Diencephalon (tissue), 1 donor: ENCODE data around the gene KRTAP6-1. TPM values are rescaled to one million over a fixed set of nuclear protein-coding genes. Genes with fewer than 3 reads are reported as not detected.

ENCODE experiments used
- small RNA-seq: library from RNA; depleted of rRNA; stranded (forward); fragments of <200 nt; gene quantifications from one replicate; pipeline ENCODE3, GENCODE V24; 2014
- total RNA-seq: library from RNA; depleted of rRNA; stranded (reverse); fragments of >200 nt; gene quantifications from one replicate; pipeline ENCODE4 v1.2.3, GENCODE V29; 2014

The KRTAP6-1 gene, protein sequence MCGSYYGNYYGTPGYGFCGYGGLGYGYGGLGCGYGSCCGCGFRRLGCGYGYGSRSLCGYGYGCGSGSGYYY
- total RNA-seq, result not detected

DNA sequence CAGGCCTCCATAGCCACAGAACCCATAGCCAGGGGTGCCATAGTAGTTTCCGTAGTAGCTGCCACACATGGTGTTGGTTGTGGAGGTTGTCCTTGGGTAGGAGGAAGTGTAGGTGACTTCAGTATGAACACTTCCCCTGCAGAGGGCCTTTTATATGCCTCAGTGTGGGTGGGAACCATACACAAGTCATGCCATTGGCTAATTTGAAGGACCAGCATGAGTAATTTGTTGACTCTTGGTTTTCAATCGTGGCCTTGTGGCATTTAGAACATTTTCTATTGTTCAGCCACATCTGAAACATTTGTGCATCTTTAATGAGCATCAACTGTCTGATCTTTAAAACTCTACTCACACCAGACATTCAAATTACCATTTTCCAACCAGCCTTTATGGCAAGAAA lies at the start of gene KRTAP6-1:
TSS of gene KRTAP6-1 (minus strand) at position 95 of the 400 bp plus-strand sequence. CDS start at position 69, 26 bp downstream.

DNA sequence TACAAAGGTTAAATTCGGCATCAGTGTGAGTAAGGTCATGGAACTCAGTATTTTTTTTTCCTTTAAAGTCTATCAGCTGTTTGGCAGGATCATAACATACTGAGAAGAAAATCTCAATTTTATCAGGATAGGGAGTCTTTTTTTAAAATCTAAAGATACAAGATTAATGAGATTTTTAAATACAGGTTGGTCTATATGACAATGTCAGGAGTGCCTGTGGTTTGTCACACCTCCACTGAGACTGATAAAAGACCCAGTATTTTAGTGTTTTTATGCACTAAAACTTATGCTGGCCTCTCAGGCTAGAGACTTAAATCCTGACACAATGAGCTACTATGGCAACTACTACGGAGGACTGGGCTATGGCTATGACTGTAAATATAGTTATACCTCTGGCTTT lies 28.8 kb upstream of the KRTAP6-1 start, which contains the start of gene KRTAP20-3:
TSS of gene KRTAP20-3 (plus strand) at position 301 of the 400 bp plus-strand sequence.

GRCh38 chr21:30634906-30635305 lies 21.2 kb upstream of the KRTAP6-1 start, which contains the start of gene KRTAP20-2:
KRTAP20-2 (plus strand) TSS chr21:30635206; CDS start chr21:30635264, 58 bp downstream.

DNA sequence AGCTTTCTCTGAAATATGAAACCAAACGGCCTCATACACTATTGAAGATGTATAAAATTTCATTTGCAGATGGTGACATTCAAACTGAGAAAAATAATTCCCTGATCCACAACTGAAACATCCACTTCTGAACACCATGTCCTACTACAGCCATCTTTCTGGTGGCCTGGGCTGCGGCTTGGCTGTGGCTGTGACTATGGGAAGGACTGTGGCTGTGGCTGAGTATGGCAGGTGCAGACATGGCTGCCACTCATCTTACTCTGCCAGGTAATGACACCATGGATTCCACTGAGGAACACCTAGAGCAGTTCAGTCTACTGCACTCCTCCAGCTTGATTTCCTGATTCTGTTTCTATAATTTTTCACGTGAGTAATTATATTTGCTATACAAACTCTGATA lies 6.8 kb upstream of the KRTAP6-1 start, which contains the start of gene KRTAP20-4:
TSS of gene KRTAP20-4 (plus strand) at position 106 of the 400 bp plus-strand sequence.

DNA sequence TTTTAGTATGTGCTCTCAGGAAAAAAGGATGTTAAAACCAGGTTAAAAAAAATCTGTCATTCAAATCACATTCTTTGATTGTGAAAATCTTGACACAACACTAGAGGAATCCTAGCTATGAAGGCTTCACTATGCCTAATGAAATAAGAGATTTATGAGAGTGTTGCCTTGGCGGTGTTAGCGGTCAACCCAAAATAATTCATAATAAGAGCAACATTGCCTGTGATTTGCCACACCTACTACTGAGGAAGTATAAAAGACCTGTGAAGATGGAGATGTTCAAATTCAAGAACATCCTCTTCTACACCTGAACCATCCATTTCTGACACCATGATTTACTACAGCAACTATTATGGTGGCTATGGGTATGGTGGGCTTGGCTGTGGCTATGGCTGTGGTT lies 2.4 kb upstream of the KRTAP6-1 start, which contains the start of gene KRTAP20-1:
TSS of gene KRTAP20-1 (plus strand) at position 301 of the 400 bp plus-strand sequence. CDS start at position 331, 30 bp downstream.

DNA sequence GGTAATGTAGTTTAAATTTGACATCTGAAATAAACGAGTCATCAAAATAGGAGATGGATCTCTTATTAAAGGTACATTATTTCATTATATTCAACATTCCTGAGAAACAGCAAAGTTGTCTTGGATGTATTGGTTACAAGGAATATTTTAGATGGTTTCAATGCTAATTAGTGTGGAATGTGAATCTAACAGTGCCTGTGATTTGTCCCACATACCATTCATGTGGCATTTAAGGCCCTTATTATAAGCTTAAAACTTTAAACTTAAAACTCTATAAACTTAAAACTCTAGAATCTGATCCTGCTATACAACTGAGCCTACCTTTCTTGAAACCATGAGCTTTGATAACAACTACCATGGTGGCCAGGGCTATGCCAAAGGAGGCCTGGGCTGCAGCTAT lies 12.9 kb downstream of the KRTAP6-1 start, which contains the start of gene KRTAP22-1:
TSS of gene KRTAP22-1 (plus strand) at position 301 of the 400 bp plus-strand sequence.

DNA sequence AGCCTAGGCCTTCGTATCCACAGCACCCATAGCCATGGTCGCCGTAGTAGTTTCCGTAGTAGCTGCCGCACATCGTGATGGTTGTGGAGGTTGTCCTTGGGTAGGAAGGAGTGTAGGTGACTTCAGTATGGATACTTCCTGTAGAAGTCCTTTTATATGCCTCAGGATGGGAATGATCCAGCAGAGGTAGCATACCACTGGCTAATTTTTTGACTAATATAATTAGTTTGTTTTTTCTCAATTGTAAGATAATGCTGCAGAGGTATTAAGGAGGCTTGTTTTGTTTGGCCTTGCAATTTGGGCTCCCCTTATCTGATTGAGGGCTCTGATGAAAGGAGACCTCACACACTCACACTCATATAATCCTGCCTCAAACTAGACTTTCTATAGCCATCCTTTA lies 14.9 kb downstream of the KRTAP6-1 start, which contains the start of gene KRTAP6-2:
TSS of gene KRTAP6-2 (minus strand) at position 101 of the 400 bp plus-strand sequence. CDS start at position 73, 28 bp downstream.

GRCh38 chr21:30592140-30592539 lies 21.6 kb downstream of the KRTAP6-1 start, which contains the start of gene KRTAP6-3:
KRTAP6-3 (plus strand) TSS chr21:30592440; CDS start chr21:30592446, 6 bp downstream.

GRCh38 chr21:30590297-30590696 lies 23.4 kb downstream of the KRTAP6-1 start, which contains the start of gene KRTAP22-2:
KRTAP22-2 (minus strand) TSS chr21:30590397.

Small RNAs within 50 kb of the gene (small RNA-seq; reads per million reads assigned to genes)
- not detected for gene KRTAP20-1
- not detected for gene KRTAP20-3
- gene KRTAP20-4, result not detected
- not detected for gene KRTAP22-1
- gene KRTAP22-2, result not detected

Other genes starting within 250 kb of the KRTAP6-1 start
- not detected for gene KRTAP13-2, start 241.7 kb downstream of the KRTAP6-1 start, total RNA-seq
- gene KRTAP13-1, start 217.9 kb downstream of the KRTAP6-1 start, total RNA-seq, result not detected
- gene KRTAP13-3, start 188.0 kb downstream of the KRTAP6-1 start, total RNA-seq, result not detected
- gene KRTAP13-4, start 183.7 kb downstream of the KRTAP6-1 start, total RNA-seq, result not detected
- gene KRTAP15-1, start 173.7 kb downstream of the KRTAP6-1 start, total RNA-seq, result not detected
- gene KRTAP19-1, start 133.6 kb downstream of the KRTAP6-1 start, total RNA-seq, result not detected
- gene KRTAP19-2, start 126.5 kb downstream of the KRTAP6-1 start, total RNA-seq, result not detected
- not detected for gene KRTAP19-3, start 121.9 kb downstream of the KRTAP6-1 start, total RNA-seq
- gene KRTAP19-4, start 116.8 kb downstream of the KRTAP6-1 start, total RNA-seq, result not detected
- not detected for gene KRTAP19-5, start 111.8 kb downstream of the KRTAP6-1 start, total RNA-seq
- gene KRTAP19-6, start 72.1 kb downstream of the KRTAP6-1 start, total RNA-seq, result not detected
- not detected for gene KRTAP19-7, start 52.6 kb downstream of the KRTAP6-1 start, total RNA-seq
- not detected for gene KRTAP22-2, start 23.5 kb downstream of the KRTAP6-1 start, total RNA-seq
- gene KRTAP6-3, start 21.5 kb downstream of the KRTAP6-1 start, total RNA-seq, result not detected
- not detected for gene KRTAP6-2, start 15.0 kb downstream of the KRTAP6-1 start, total RNA-seq
- gene KRTAP22-1, start 12.8 kb downstream of the KRTAP6-1 start, total RNA-seq, result not detected
- gene KRTAP20-1, start 2.5 kb upstream of the KRTAP6-1 start, total RNA-seq, result not detected
- gene KRTAP20-4, start 6.7 kb upstream of the KRTAP6-1 start, total RNA-seq, result not detected
- gene KRTAP20-2, start 21.3 kb upstream of the KRTAP6-1 start, total RNA-seq, result not detected
- gene KRTAP20-3, start 28.9 kb upstream of the KRTAP6-1 start, total RNA-seq, result not detected
- not detected for gene KRTAP21-3, start 104.8 kb upstream of the KRTAP6-1 start, total RNA-seq
- gene KRTAP21-2, start 133.3 kb upstream of the KRTAP6-1 start, total RNA-seq, result not detected
- gene KRTAP21-1, start 141.5 kb upstream of the KRTAP6-1 start, total RNA-seq, result not detected
- not detected for gene KRTAP8-1, start 199.3 kb upstream of the KRTAP6-1 start, total RNA-seq
- gene KRTAP7-1, start 215.8 kb upstream of the KRTAP6-1 start, total RNA-seq, result not detected